ENCODE results near the gene PLEKHA7.
"Not testable (repeated sequence)": the region's sequence is repeated elsewhere in the genome, so short reads cannot be mapped to it uniquely, and the experiment has no call there.

- not testable (repeated sequence) for TF ChIP-seq CTCF (conservative IDR thresholded peaks at IDR 0.05); ZFX (IDR thresholded peaks at IDR 0.05)
These were observed 14.0 kb downstream of the PLEKHA7 start for GRCh38 chr11:17000253-17000652.
